OCI-LY1 (cell line): ENCODE data around the gene PCSK5.

ENCODE experiments used
- H2AFZ ChIP-seq: fragments of 200-600 bp; sonication (generic), shearing (Covaris generic); 2 replicates; pipeline ENCODE4 v1.6.0; 2014; ENCODE audit warnings: antibody characterized with exemption, mild to moderate bottlenecking, low read length
- H3F3A ChIP-seq: fragments of 200-600 bp; sonication (generic), shearing (Covaris generic); 2 replicates; pipeline ENCODE4 v1.6.0; 2014; ENCODE audit warnings: mild to moderate bottlenecking, antibody characterized with exemption, low read length, moderate library complexity; ENCODE audit not compliant: insufficient read depth
- H3K27ac ChIP-seq: fragments of 200-600 bp; sonication (generic); 2 replicates; pipeline ENCODE4 v1.5.1; 2014; ENCODE audit warnings: low read length, mixed run types, mild to moderate bottlenecking, low read depth; ENCODE audit not compliant: poor library complexity, severe bottlenecking
- H3K27me3 ChIP-seq: fragments of 200-600 bp; sonication (generic); 2 replicates; pipeline ENCODE4 v1.6.0; 2014; ENCODE audit warnings: antibody characterized with exemption, mild to moderate bottlenecking, low read length, moderate library complexity; ENCODE audit not compliant: insufficient read depth
- H3K36me3 ChIP-seq: fragments of 200-600 bp; sonication (generic); 2 replicates; pipeline ENCODE4 v1.6.1; 2014; ENCODE audit warnings: mild to moderate bottlenecking, antibody characterized with exemption, low read length, moderate library complexity, mixed read lengths; ENCODE audit not compliant: insufficient read depth
- H3K4me1 ChIP-seq: fragments of 200-600 bp; sonication (generic); 2 replicates; pipeline ENCODE4 v1.5.1; 2014; ENCODE audit warnings: mild to moderate bottlenecking, low read length, moderate library complexity; ENCODE audit not compliant: insufficient read depth, severe bottlenecking
- H3K4me2 ChIP-seq: fragments of 200-600 bp; sonication (generic), shearing (Covaris generic); 2 replicates; pipeline ENCODE4 v1.6.1; 2014; ENCODE audit warnings: low read length
- H3K4me3 ChIP-seq: fragments of 200-600 bp; sonication (generic); 2 replicates; pipeline ENCODE4 v1.5.1; 2014; ENCODE audit warnings: low read length, low read depth, mild to moderate bottlenecking, mixed read lengths; ENCODE audit not compliant: poor library complexity, severe bottlenecking
- H3K79me2 ChIP-seq: fragments of 200-600 bp; shearing (Covaris generic); 2 replicates; pipeline ENCODE4 v1.6.1; 2016; ENCODE audit warnings: mixed run types, low read length, mixed read lengths; ENCODE audit not compliant: insufficient read depth
- H3K9ac ChIP-seq: fragments of 200-600 bp; sonication (generic), shearing (Covaris generic); 2 replicates; pipeline ENCODE4 v1.6.1; 2014; ENCODE audit warnings: mild to moderate bottlenecking, low read length, mixed read lengths
- H3K9me2 ChIP-seq: fragments of 200-600 bp; sonication (generic), shearing (Covaris generic); 2 replicates; pipeline ENCODE4 v1.6.1; 2014; ENCODE audit warnings: low read depth, mild to moderate bottlenecking, low read length, mixed read lengths
- H3K9me3 ChIP-seq: fragments of 200-600 bp; shearing (Covaris generic); 2 replicates; pipeline ENCODE4 v1.6.1; 2014; ENCODE audit warnings: low read length, mixed read lengths
- H4K20me1 ChIP-seq: fragments of 200-600 bp; sonication (generic), shearing (Covaris generic); 2 replicates; pipeline ENCODE4 v1.6.0; 2016; ENCODE audit warnings: mild to moderate bottlenecking, low read length; ENCODE audit not compliant: insufficient read depth
- CTCF ChIP-seq: fragments of 200-600 bp; sonication (generic), shearing (Covaris generic); IDR thresholded peaks from 2 replicates; pipeline ENCODE4 v1.5.1; 2017; ENCODE audit warnings: mild to moderate bottlenecking, antibody characterized with exemption, low read length, moderate library complexity, mixed read lengths
- EZH2 ChIP-seq: fragments of 200-600 bp; sonication (generic), shearing (Covaris generic); IDR thresholded peaks from 2 replicates; pipeline ENCODE4 v1.8.0; 2017; ENCODE audit warnings: borderline replicate concordance, mixed run types, mild to moderate bottlenecking, antibody characterized with exemption, low read length, moderate library complexity, mixed read lengths

PCSK5 gene

GRCh38 chr9:76336027-76336426 lies 445.6 kb downstream of the PCSK5 start:
- H3K36me3 ChIP-seq = no peaks in the 10 kb centered on the region; the same call in 1 of the 2 replicates
- no peak for TF ChIP-seq EZH2
- no peak for TF ChIP-seq CTCF
- H3K9me2 ChIP-seq = no peaks in the 10 kb centered on the region
- no peak overlapping the region for H3K4me3 ChIP-seq
- no peaks in the 10 kb centered on the region for H3K79me2 ChIP-seq
- no peaks in the 10 kb centered on the region for H3F3A ChIP-seq
- no peak overlapping the region for H3K27ac ChIP-seq
- no peak overlapping the region for H2AFZ ChIP-seq
- no peaks in the 10 kb centered on the region; the same call in 1 of the 2 replicates for H3K27me3 ChIP-seq
- H3K4me1 ChIP-seq = no peaks in the 10 kb centered on the region
- H3K4me2 ChIP-seq = no peak overlapping the region
- no peak overlapping the region for H3K9ac ChIP-seq
- no peaks in the 10 kb centered on the region for H3K9me3 ChIP-seq
- H4K20me1 ChIP-seq = no peaks in the 10 kb centered on the region

GRCh38 chr9:76338418-76338817 lies 447.9 kb downstream of the PCSK5 start:
- Histone ChIP-seq H3K4me2 (no peak overlapping the region), H3K36me3 (no peaks in the 10 kb centered on the region), H3K79me2 (no peaks in the 10 kb centered on the region), H3K4me1 (no peaks in the 10 kb centered on the region), H3K27ac (no peak overlapping the region), H4K20me1 (no peaks in the 10 kb centered on the region), H3K9me3 (no peaks in the 10 kb centered on the region), H2AFZ (no peak overlapping the region), H3F3A (no peaks in the 10 kb centered on the region), H3K9ac (no peak overlapping the region), H3K4me3 (no peak overlapping the region), H3K27me3 (no peaks in the 10 kb centered on the region), H3K9me2 (no peaks in the 10 kb centered on the region)
- no peak for TF ChIP-seq CTCF
- no peak for TF ChIP-seq EZH2

- H3K27me3 ChIP-seq = no peaks in the 10 kb centered on the region
- no peaks in the 10 kb centered on the region for H3K4me1 ChIP-seq
- no peaks in the 10 kb centered on the region for H3K79me2 ChIP-seq
- no peaks in the 10 kb centered on the region for H4K20me1 ChIP-seq
- H3F3A ChIP-seq = no peaks in the 10 kb centered on the region
- H3K36me3 ChIP-seq = no peaks in the 10 kb centered on the region
- TF ChIP-seq EZH2 (no peak), CTCF (no peak)
- H3K4me2 ChIP-seq = no peak overlapping the region
- H3K9me2 ChIP-seq = no peaks in the 10 kb centered on the region
- no peak overlapping the region for H3K4me3 ChIP-seq
- H3K27ac ChIP-seq = no peak overlapping the region
- no peaks in the 10 kb centered on the region for H3K9me3 ChIP-seq
- H2AFZ ChIP-seq = no peak overlapping the region
- no peak overlapping the region for H3K9ac ChIP-seq
Measured at GRCh38 chr9:76341616-76342015, 451.1 kb downstream of the PCSK5 start.
